OCI-LY3 (cell line): ENCODE data around the gene RAP1GAP2.
"Not testable (repeated sequence)": the region's sequence is repeated elsewhere in the genome, so short reads cannot be mapped to it uniquely, and the experiment has no call there.

ENCODE experiments used
- H2AFZ ChIP-seq: fragments of 200-600, 300-600 bp; shearing (Covaris generic); 2 replicates; pipeline ENCODE4 v1.6.0; 2014; ENCODE audit warnings: antibody characterized with exemption, low read depth, low read length
- H3K27ac ChIP-seq: fragments of 200-600, 300-600 bp; sonication (generic); 2 replicates; pipeline ENCODE4 v1.5.1; 2014; ENCODE audit warnings: mild to moderate bottlenecking, low read length, moderate library complexity, mixed read lengths
- H3K27me3 ChIP-seq: fragments of 200-600, 300-600 bp; sonication (generic); 2 replicates; pipeline ENCODE4 v1.6.1; 2014; ENCODE audit warnings: low read depth, low read length, mixed read lengths
- H3K36me3 ChIP-seq: fragments of 200-600, 300-600 bp; sonication (generic); replicated peaks from 2 replicates; pipeline ENCODE3; 2014; ENCODE audit warnings: low read depth, low read length, mixed read lengths
- H3K4me1 ChIP-seq: fragments of 300-600, 200-600 bp; sonication (generic); 2 replicates; pipeline ENCODE4 v1.6.1; 2014; ENCODE audit warnings: low read length, mixed read lengths
- H3K4me2 ChIP-seq: fragments of 200-600, 300-600 bp; sonication (generic); 2 replicates; pipeline ENCODE4 v1.6.1; 2014; ENCODE audit warnings: low read length, mixed read lengths
- H3K4me3 ChIP-seq: fragments of 300-600, 200-600 bp; sonication (generic); 2 replicates; pipeline ENCODE4 v1.5.1; 2014; ENCODE audit warnings: antibody characterized with exemption, mild to moderate bottlenecking, low read length, moderate library complexity
- H3K79me2 ChIP-seq: fragments of 300-600, 200-600 bp; shearing (Covaris generic); 2 replicates; pipeline ENCODE4 v1.6.1; 2014; ENCODE audit warnings: mild to moderate bottlenecking, low read length, mixed read lengths
- H3K9ac ChIP-seq: fragments of 300-600, 200-600 bp; shearing (Covaris generic); 2 replicates; pipeline ENCODE4 v1.6.0; 2014; ENCODE audit warnings: mild to moderate bottlenecking, low read length, moderate library complexity
- H3K9me3 ChIP-seq: fragments of 200-600, 300-600 bp; shearing (Covaris generic); 2 replicates; pipeline ENCODE4 v1.6.1; 2014; ENCODE audit warnings: low read length, mixed read lengths; ENCODE audit not compliant: insufficient read depth
- H4K20me1 ChIP-seq: fragments of 200-600, 300-600 bp; sonication (generic); 2 replicates; pipeline ENCODE4 v1.6.1; 2016; ENCODE audit warnings: low read length, mixed read lengths; ENCODE audit not compliant: insufficient read depth

Gene RAP1GAP2

DNA sequence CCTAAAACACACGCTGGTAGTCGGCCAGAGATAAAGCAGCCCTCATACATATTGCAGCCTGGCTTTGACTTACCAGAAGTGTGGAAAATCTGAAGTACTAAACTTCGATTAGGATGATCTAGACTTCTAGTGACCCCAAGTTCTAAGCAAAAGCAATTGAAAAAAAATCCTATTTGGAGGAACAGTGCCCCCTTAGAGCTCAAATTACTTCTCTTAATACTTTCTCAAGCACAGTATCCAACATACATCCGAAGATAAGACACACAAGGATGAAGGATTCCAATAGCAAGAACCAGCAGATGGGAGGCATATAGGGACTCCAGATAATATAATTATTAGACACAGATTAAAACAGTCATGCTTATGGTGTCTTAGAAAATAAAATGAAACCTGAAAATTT is 277.6 kb downstream of the RAP1GAP2 start:
- not testable (repeated sequence) for H3K27ac ChIP-seq, H3K9me3 ChIP-seq, H3K4me1 ChIP-seq, H3K36me3 ChIP-seq, H3K4me2 ChIP-seq, H4K20me1 ChIP-seq, H3K4me3 ChIP-seq, H3K9ac ChIP-seq, H2AFZ ChIP-seq, H3K27me3 ChIP-seq, H3K79me2 ChIP-seq
